HepG2 (cell line): ENCODE results near the gene DHRS13. TPM values are rescaled to one million over a fixed set of nuclear protein-coding genes. Genes with fewer than 3 reads are reported as not detected.

Source experiments
- ADNP ChIP-seq: sonication (generic); formaldehyde crosslinking; IDR thresholded peaks from 2 replicates; pipeline ENCODE4 v1.4.0; 2020; ENCODE audit warnings: missing genetic modification reagents
- E2F2 ChIP-seq: sonication (generic); formaldehyde crosslinking; IDR thresholded peaks from 2 replicates; pipeline ENCODE4 v1.4.0; 2020; ENCODE audit warnings: missing genetic modification reagents, borderline replicate concordance
- ERF ChIP-seq: IDR thresholded peaks from 2 replicates; pipeline ENCODE4 v1.6.1; 2018; ENCODE audit warnings: missing biosample characterization, missing genetic modification reagents
- HNF1B ChIP-seq: sonication (generic); formaldehyde crosslinking; IDR thresholded peaks from 2 replicates; pipeline ENCODE4 v1.5.1; 2020; ENCODE audit warnings: mild to moderate bottlenecking, moderate library complexity, missing genetic modification reagents
- MAFF ChIP-seq: IDR thresholded peaks from 2 replicates; pipeline ENCODE4 v1.6.1; 2011; ENCODE audit warnings: low read depth, low read length, improper control_type of control experiment
- MTA1 ChIP-seq: sonication (generic); formaldehyde crosslinking; IDR thresholded peaks from 2 replicates; pipeline ENCODE4 v1.4.0; 2020; ENCODE audit warnings: missing genetic modification reagents, mild to moderate bottlenecking, borderline replicate concordance
- NAIF1 ChIP-seq: sonication (generic); formaldehyde crosslinking; IDR thresholded peaks from 2 replicates; pipeline ENCODE4 v1.5.0; 2020; ENCODE audit warnings: mild to moderate bottlenecking, missing genetic modification reagents, borderline replicate concordance
- NFE2L2 ChIP-seq: fragments of 150-350 bp; IDR thresholded peaks from 2 replicates; pipeline ENCODE4 v1.6.1; 2014; ENCODE audit warnings: low read length
- POGZ ChIP-seq: sonication (generic); formaldehyde crosslinking; IDR thresholded peaks from 2 replicates; pipeline ENCODE4 v1.4.0; 2020; ENCODE audit warnings: mild to moderate bottlenecking, missing genetic modification reagents
- RBFOX2 ChIP-seq: fragments of 200-400 bp; formaldehyde crosslinking; IDR thresholded peaks from 2 replicates; pipeline ENCODE4 v1.6.1; 2017; ENCODE audit warnings: low read depth, mild to moderate bottlenecking, low read length
- RXRB ChIP-seq: IDR thresholded peaks from 2 replicates; pipeline ENCODE4 v1.6.1; 2016; ENCODE audit warnings: borderline replicate concordance, missing genetic modification reagents, missing compliant biosample characterization
- SNAPC4 ChIP-seq: sonication (generic); formaldehyde crosslinking; IDR thresholded peaks from 2 replicates; pipeline ENCODE4 v1.4.0; 2020; ENCODE audit warnings: mild to moderate bottlenecking, missing genetic modification reagents
- SRSF9 ChIP-seq: fragments of 200-400 bp; formaldehyde crosslinking; IDR thresholded peaks from 2 replicates; pipeline ENCODE4 v1.6.1; 2018; ENCODE audit warnings: borderline replicate concordance, mild to moderate bottlenecking, low read depth, low read length; ENCODE audit not compliant: insufficient read depth, poor library complexity, severe bottlenecking
- SRY ChIP-seq: sonication (generic); formaldehyde crosslinking; IDR thresholded peaks from 2 replicates; pipeline ENCODE4 v1.8.0; 2022; ENCODE audit warnings: mild to moderate bottlenecking, missing genetic modification reagents
- TFDP1 ChIP-seq: IDR thresholded peaks from 2 replicates; pipeline ENCODE4 v1.6.1; 2016; ENCODE audit warnings: missing compliant biosample characterization, missing genetic modification reagents, borderline replicate concordance
- TGIF2 ChIP-seq: IDR thresholded peaks from 2 replicates; pipeline ENCODE4 v1.6.1; 2016; ENCODE audit warnings: control low read depth, missing compliant biosample characterization
- ZNF317 ChIP-seq: sonication (generic); formaldehyde crosslinking; IDR thresholded peaks from 2 replicates; pipeline ENCODE4 v1.5.0; 2020; ENCODE audit warnings: mild to moderate bottlenecking, missing genetic modification reagents
- ZNF354B ChIP-seq: sonication (generic); formaldehyde crosslinking; IDR thresholded peaks from 2 replicates; pipeline ENCODE4 v1.8.0; 2022; ENCODE audit warnings: mild to moderate bottlenecking, missing genetic modification reagents
- ZNF777 ChIP-seq: sonication (generic); formaldehyde crosslinking; IDR thresholded peaks from 2 replicates; pipeline ENCODE4 v1.4.0; 2020; ENCODE audit warnings: missing genetic modification reagents
- polyA plus RNA-seq, 8 experiments: library from polyadenylated mRNA; depleted of rRNA in 3 of 8; stranded (reverse) in 7 of 8; unstranded in 1 of 8; fragments of >200 nt; fragmentation: Illumina TruSeq in 4 of 8; extraction: Trizol in 4 of 8; gene quantifications; 2 replicates each; pipeline versions ENCODE4 v1.2.1 to v1.2.3, GENCODE V29; 2011 to 2016; ENCODE audit warnings: low read depth in 4 of 8, missing spikeins in 1 of 8, mixed read lengths in 1 of 8; ENCODE audit not compliant: insufficient read depth in 1 of 8
- total RNA-seq, 5 experiments: library from RNA; depleted of rRNA; stranded (reverse); fragments of >200 nt; fragmentation: Illumina TruSeq; extraction: Trizol; gene quantifications; 2 replicates each; pipeline ENCODE4 v1.2.3, GENCODE V29; 2016; ENCODE audit warnings: low read depth in 1 of 5

The DHRS13 gene
- total and polyA plus RNA-seq, 2 of the 13 experiments (the other 11 are each of a cell fraction or from before 2014, with no cell fraction given): 11.8 to 12.6 TPM

GRCh38 chr17:28951991-28952975, 49.4 kb upstream of the DHRS13 start (continued):
- TF ChIP-seq TFDP1 (CRISPR knock-in tag) (peak; percentile 57; the same call in 1 of the 2 replicates), E2F2 (CRISPR knock-in tag) (no peak), SRY (CRISPR knock-in tag) (peak; percentile 78; the same call in 1 of the 2 replicates), POGZ (CRISPR knock-in tag) (peak; percentile 58), ZNF354B (CRISPR knock-in tag) (0 out of 2 replicates have a peak, but pooled peaks have one; percentile 50), SRSF9 (no peak), HNF1B (0 out of 2 replicates have a peak, but pooled peaks have one; percentile 68), RBFOX2 (no peak; the same call in 1 of the 2 replicates), ERF (CRISPR knock-in tag) (peak; percentile 77), NAIF1 (CRISPR knock-in tag) (peak; percentile 77; the same call in 1 of the 2 replicates), SNAPC4 (CRISPR knock-in tag) (peak; percentile 6; the same call in 1 of the 2 replicates), RXRB (peak; percentile 63), NFE2L2 (0 out of 2 replicates have a peak, but pooled peaks have one; percentile 7), MTA1 (CRISPR knock-in tag) (peak; percentile 75; the same call in 1 of the 2 replicates), ZNF777 (no peak), ZNF317 (peak; percentile 38; the same call in 1 of the 2 replicates), MAFF (0 out of 2 replicates have a peak, but pooled peaks have one; percentile 6), TGIF2 (CRISPR knock-in tag) (peak; percentile 87), ADNP (CRISPR knock-in tag) (no peak)
